ENCODE data around the gene ACSF3.

The ACSF3 gene

DNA sequence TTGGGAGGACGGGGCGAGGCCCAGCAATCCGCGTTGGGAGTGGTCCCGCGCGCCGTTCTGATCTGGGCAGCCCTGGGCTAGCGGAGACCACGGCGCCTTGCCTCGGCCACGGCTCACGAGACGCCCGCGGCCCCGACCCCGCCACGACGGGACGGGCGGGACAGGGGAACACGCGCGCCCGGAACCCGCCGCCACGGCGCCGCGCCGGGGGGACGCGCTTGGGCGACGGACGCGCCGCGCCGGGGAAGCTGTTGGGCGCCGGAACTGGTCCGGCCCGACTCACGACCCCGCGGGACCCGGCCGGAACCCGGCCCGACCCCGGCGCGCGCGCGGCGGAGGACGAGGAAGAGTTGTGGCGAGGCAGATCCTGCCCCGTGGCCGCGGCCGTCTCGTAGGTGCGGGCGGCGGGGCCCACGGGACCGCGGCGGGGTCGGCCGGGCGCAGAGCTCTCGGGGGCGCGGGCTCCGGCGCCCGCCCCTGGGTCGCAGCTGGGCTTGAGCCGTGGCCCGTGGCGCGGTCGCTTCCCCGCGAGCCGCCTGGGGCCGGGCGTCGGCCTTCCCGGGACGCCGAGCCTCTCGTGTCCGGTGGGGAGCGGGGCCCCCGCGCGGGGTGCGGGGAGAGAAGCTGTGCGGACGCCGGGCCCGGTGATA is at the start of gene ACSF3:
Gene ACSF3, plus strand, starts transcription at position 251 of the 650 bp plus-strand sequence. CDS start 6,830 bp downstream, outside the sequence.
- DNase-seq, result no peak

DNA sequence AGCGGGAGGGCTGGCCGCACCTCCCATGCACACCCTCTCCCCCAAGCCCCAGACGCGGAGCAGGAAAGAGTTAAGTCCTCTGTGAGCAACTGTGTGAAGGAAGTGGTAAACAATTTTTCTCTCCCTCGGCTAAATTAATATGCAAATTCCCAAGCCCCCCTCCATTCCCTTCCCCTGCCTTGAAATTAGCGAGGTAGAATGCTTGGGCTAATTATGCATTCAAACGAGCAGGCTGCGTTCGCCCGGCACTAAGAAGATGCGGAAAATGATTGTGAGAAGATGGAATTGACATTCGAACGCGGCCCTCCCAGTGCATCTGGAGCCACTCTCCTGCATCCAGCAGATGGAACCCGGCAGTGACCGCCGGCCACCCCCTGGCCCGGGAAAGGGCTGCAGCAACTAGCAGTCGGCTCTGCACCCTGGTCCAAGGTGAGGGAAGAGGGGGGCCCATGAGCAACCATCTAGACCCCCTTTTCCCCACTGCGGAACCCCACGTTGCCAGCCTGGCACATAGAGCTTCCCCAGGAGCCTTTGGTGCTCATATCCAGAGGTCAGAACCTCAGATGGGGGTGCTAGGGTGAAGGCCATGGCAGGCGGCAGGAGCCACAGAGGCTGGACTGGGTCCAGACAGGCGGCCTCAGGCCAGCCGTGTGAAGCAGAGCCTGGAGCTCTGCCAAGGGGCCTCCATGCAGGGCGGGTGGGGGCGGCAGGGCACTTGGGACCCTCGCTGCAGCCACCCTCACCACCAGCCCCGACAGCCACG is 49.1 kb upstream of the ACSF3 start:
- peak; percentile 88 for DNase-seq

DNA sequence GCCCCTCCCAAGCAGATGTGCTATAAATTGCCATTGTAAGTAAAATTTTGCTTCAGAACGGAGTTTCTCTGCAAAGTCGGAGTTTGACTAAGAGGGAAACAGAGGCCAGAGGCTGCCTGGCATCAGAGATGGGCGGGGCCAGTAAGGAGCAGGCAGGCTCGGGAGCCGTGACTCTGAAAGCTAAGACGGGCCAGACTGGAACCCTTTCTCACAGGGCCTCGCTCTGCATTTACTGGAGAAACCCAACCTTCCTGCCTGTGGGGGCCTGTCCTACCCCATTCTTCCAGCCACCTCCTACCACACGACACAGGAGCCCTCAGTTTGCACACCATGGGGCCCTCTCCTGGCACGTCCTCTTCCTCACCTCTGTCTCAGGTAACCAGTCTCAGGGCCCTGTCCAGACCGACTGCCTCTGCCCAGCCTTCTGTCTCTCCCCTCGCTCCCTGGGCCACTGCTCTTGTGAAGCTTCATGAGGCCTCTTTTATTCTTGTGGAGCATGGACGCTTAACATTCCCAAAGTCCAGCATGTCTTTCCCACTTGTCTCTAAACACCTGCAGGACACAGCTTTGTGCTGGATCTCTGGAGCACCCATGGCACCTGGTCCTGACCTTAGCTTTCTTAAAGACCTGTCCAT is 48.4 kb upstream of the ACSF3 start:
- no peak for DNase-seq

DNA sequence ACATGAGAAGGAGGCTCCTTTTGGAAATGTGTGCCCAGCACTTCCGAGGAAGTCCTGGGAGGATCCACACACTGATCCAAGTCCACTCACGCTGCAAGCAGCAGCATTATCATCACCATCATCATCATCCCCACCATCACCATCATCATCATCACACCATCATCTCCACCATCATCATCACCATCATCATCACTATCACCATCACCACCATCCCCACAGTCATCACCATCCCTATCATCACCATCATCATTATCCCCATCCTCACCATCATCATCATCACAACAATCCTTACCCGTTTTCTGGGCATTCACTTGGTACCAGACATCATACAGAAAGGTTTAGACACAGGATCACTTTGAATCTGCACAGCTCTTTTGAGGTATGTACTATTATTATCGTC is 47.8 kb upstream of the ACSF3 start:
- DNase-seq, result no peak

DNA sequence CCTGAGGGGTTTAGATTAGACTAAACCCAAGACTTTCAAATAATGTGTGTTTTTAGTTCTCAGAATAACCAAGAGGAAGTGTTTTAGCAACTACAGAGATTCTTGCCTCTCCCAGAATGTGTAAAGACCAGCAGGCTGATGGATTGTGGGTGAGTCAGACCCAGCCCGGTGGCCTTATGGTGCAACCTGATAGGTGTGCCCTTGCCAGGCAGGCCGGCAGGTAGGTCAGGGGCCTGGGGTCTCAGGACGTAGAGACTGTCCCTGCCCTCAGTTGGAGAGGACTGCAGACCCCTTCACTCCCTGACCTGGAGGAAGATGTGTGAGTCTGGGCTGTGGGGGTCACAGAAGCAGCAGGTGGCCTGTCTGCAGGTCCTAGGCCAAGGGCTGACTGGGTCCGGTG is 47.2 kb upstream of the ACSF3 start:
- no peak for DNase-seq

DNA sequence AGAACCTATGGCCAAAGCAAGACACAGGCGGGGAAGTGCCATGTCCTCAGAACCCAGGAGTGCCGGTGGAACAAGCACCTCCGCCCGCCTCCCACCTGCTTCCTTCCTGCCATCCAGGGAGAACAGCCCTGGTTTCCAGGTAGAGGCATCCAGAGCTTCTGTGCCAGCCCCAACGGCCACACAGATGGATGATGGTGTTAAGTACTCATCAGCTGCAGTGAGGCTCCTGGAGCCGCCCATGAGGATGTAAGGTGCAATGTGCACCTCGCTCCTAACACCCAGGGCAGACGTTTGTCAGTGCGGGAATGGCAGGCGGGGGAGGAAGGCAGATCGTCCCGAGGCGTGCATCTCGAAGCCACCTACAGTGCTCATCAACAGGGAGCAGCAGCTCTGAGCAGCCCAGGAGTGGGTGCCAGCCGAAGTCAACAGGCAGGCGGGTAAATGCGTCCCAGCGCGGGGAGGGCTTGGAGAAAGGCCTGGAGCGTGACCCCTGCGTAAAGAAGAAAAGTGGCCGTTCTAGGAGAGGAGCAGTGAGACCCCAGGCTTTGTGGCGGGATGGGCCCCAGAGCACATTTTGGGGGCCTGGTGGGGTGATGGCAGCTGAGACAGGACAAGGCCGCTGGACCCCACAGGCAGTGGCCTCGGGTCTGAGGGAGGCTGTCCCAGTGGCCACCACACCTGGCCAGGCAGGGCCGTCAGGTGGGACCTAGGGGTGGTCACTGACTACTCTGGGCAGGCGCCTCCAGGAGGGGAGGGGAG is 46.1 kb upstream of the ACSF3 start:
- DNase-seq, result no peak

DNA sequence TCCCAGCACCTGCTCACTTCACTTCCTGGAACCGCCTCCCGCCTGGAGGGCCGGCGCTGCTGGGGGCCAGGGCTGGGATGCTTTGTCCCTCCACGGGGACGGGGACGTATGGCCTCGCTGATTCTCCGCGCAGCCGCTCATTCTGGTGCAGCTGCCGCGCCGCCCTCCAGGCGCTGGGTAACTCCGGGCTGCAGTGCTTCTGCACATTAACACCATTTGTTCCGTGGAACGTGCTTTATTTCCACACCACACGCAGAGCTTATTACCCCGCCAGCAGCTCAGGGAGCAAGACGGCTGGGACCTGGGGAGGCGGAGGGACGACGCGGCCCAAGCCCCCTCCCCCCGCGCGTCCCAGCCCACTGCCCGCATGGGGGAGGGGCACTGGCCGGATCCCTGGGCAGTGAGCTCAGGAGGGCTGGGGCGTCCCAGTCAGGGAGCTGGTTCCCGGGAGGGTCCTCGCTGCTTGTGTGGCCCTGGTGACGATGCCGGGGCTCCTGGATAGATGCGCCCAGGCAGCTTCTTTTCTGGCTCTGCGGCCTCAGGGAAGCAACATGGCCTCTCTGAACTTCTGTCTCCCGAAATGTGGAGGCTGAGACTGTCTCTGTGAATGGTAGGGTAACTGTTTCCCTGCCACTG is 45.4 kb upstream of the ACSF3 start:
- no peak for DNase-seq

DNA sequence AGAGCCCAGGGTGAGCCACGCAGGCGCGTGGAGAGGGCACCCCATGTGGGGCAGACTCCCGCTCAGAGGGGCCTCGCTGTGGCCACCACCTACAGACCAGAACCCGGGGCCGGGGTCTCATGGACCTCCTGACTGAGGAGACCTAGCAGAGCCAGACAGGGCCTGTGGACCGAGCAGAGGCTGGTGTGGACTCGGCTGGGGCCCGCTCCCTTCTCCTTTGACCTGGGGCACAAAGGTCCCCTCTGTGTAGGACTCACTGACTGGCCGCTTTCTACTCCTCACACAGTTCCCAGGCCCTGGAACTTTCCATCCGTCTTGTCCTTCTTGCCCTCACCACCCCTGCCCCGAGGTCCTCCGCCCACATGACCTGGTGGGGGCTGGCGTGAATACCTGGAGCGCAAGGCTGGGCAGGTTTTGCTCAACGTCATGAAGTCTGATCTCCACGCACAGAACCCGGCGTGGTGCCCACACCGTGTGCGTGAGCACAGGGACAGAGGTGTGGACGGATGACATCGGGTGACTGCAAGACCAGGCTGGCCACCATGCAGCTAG is 44.7 kb upstream of the ACSF3 start:
- no peak for DNase-seq

DNA sequence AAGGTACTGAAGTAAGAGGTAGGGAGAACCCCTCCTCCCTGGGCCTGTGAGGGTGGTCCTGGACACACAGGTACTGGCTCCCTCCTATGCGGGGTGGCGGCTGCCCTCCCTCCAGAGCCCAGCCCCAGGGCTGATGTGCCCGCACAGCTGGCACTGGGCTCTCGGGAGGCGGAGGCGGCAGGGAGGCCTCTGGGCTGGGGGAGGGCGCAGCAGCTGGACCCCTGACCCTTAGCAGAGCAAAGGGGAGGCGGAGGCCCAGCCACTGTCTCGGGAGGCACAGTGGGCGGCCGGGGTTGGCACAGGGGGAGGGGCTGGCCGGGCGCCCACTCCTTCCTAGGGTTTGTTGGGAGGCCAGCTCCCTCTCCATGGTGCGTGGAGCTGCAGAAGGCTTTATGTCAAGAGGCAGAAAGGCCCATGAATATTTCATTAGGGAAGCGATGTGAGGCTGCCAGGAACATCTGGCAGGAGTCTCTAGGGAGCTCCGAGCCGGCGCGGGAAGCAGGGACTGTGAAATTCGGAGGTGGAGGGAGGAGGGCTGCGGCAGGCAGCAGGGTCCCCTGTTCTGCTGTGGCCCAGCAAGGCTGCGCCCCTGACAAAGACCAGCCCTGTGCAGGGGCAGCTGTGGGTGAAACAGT is 44.1 kb upstream of the ACSF3 start:
- DNase-seq, result peak; percentile 66

DNA sequence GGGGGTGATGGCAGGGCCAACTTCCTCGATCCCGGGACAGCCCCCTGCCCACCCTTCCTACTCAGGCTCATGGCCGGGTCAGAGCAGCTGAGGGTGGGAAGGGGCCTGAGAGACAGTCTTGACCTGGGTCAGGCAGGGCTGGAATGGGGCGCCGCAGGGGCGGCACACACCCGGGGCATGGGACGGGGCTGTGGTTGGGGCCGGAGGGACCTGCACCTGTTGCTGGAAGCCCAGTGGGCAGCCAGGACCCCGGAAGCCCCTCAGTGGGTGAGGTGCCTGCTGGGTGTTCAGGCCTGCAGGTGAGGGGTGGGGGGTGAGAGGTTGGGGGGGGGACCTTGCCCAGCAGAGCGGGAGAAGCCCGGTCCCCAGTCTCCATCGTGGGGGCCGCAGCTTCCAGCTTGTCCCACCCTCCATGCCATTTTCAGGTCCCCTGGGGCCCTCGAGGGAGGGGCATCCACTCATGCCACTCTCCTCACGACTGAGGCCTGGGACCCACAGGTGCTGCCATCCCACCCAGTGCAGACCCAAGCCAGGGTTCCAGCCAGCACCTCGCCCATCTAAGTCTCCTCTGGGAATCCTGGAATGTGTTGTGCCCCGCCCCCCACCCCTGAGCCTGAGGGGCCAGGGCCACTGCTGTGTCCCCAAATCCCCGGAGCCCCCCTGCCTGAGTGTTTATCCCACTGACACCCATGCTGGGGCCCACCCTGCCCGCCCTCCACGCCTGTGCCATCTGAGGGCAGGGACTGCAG is 43.4 kb upstream of the ACSF3 start:
- DNase-seq, result no peak

DNA sequence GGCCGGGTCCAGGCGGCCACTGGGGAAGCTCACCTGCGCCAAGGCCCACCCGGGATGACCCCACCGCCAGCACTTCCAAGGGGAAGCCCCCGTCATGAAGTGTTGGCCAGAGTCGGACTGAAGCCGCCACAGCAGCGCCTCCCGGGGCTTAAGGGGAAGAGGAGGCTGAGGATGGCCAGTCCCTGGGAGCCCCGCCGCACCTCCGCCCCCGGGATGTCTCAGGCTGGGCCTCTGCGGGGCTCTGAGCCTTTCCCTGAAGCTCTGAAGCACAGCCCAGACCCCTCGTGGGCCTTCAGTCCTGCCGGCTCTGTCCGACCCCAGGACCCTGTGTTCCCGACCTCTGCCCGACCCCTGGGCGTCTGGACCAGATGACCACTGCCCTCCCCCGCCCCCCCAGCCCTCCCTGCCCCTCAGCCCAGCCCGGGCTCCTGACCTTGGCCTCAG is 42.8 kb upstream of the ACSF3 start:
- DNase-seq, result no peak

DNA sequence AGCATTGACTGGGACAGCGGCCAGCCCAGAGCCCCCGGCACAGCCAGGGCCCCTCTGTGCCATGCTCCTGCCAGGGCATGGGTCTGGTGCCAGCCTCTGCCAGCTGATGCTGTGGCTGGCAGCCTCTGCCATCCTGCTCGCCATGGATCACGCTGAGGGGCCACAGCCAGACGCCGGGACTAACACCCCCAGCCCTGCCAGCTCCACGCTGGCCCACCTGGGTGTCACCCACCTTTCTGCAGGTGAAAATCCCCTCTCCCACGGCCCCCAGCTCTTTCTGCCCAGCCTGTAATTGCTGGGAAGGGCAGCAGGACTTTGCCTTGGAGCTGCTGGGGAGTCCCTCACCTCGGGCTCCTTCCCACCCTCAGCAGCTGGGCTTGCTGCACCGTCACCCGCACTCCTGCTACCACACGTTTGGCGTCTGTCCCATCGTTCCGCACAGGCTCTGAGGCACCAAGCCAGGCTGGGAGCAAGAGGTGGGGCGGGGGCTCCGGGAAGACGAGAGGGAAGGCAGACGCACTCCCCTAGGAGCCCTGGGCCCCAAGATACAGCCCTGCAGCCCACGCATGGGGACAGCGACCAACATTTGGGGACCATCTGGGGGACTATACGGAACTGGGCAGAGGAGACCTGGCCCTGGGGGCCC is 42.0 kb upstream of the ACSF3 start:
- DNase-seq, result peak; percentile 9

DNA sequence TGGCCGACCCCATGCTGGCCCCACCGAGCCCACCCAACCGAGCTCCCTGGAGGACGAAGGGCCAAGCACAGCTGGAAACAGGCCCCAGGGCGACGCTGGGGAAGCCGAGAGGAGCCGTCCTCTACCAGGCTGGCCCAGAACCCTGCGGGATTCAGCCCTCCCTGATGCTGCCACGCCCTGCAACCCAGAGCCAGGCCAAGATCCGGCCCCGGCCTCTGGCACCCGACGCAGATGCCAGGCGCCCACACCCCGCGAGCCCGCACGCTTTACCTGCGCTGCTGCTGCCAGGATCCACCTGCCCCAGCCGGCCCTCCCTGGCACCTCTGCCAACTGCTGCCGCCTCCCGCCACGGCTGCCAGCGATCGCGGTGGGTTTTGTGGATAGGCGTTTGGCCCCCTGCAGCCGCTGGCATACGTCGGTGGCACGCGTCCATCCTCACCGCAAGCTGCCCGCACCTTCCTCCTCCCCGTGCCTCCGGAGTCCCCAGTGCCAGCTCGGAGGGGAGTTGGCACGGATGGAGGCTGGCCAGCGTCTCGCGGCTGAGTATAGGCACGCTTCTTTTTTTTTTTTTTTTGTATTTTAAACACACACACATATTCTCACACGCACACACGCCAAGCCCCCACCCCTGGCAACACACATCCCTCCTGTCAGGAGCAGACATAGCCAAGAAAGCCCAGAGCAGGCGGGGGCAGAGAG is 41.3 kb upstream of the ACSF3 start:
- DNase-seq, result no peak

DNA sequence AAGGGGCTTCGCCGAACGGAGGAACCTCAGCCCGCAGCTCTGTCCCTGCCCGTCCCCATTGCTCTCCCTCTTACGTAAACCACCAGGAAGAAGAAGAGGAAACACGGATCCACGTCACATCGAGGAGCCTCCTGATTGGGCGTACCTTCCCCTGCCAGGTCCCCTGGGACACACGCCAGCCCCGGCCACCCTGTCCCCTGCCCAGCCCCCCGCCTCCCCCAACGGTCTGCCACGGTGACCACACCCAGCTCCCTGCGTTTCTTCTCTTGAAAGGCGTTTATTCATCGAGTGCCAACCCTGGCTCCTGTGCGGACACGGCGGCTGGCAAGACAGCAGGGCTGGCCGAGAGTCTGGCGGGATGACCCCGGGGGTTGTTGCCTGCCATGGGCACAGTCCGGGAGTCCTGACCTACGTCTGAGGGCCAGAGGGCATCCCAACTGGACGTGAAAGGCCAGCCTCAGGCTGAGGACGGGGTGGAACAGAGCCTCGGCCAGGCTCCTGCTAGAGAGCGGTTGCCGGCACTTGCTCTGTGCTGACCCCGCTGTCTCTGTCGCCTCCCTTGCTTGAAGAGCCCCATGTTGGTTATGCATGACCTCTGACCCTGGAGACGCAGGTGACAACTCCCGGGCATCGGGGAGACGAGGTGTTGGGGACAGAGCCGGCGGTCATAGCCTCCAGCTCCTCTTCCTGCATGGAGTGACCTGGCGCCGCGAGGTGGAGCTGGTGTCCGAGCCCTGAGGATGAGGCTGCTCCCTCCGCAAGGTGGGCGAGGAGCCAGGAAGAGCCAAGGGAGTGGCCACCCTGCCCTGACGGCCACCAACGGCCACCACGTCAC is 40.5 kb upstream of the ACSF3 start:
- DNase-seq, result peak; percentile 78

DNA sequence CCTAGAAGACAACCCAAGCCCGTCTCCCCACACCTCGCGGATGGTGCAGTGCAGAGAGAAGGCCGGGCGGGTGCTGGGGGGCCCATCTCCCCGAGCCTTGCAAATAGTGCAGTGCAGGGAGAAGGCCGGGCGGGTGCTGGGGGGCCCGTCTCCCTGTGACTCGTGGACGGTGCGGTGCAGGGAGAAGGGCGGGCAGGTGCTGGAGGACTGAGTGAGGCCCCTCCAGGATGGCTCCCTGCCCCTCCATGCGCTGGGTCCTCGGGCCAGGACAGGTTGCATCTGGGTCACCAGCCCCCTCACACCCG is 40.0 kb upstream of the ACSF3 start:
- no peak for DNase-seq

DNA sequence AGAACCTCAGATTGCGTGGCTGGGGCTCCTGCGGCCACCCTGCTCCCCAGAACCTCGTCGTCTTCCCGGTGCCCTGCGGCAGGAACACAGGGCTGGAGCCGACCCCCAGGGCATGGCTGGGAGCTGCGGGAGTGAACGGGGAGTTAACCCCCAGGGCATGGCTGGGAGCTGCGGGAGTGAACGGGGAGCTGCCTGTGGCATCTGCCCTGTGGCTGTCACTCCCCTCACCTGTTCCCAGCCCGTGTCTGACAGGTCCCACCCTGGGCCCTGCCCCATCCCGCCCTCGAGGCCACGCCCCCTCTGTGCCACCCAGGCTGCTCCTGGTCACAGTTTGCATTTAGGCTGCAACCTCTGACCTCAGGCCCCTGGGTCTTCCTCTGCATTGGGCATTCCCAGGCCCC is 39.4 kb upstream of the ACSF3 start:
- no peak for DNase-seq

DNA sequence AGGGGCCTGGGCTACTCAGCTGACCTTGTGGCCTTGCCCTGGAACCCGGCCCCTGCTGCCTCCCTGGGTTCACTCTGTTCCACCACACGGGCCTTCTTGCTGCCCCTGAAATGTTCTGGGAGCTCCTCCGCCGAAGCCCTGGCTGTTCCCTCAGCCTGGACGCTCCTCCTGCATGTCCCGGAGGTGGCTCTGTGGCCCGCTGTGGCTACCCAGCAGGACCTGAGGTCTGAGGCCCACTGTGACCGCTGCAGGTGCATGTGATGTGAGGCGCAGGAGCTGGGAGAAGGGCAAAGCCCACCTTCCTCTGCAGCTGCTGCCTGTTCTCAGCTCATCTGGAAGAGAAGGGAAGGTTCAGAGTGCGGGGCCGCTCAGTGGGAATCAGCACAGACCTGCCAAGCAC is 38.9 kb upstream of the ACSF3 start:
- no peak for DNase-seq

DNA sequence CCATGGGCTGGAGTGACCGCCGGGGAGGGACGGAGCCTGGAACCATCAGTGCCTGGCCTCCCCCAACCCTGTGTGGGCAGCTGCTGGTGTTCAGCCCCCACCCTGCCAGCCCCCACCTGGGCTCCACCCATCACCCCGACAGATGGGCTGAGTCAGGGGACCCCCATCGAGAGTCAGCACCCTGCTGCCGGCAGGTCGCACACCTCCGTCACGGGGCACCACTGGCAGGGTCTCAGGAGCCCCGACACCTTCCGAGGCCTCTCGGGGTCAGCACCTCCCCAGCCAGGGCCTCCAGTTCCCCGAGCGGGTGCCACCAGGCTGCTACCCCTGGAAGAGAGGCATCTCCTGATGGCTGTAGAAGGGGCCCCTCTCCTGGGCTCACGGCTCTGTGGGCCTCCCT is 38.3 kb upstream of the ACSF3 start:
- DNase-seq, result no peak

DNA sequence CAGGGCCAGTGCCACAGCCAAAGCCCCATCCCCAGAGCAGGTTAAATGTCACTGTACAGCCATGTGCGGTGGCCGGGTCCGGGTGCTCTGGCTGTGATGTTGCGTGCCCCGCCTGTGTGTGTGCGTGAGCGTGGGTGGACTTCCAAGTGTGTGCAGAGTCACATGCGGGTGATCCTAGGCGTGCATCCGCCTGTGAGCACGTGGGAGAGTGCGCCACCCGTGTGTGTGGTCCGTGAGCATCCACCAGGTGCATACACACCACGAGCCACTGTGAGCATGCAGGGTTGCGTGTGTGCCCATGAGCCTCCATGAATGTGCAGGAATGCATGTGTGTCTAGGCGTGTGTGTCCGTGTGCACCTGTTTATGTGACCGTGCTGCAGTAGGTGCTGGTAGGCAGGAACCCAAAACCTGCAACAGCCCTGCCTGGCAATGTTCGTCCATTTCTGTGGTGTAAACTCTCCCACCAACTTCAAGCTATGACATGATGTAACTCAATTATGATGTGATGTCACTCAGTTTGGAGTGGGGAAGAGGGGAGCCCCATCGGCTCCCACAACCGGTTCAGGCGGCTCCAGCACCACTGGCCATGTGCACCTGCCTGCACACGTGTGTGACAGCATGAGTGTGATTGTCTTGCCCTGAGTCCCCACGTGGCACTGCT is 37.6 kb upstream of the ACSF3 start:
- DNase-seq, result no peak

Data from NCI-H526 treated with DMSO at 0.1 percent for 48 hours (cell line).